Trophoblast cell (in vitro differentiated cells and primary cell): ENCODE data around the gene TSHZ2.

Experiments
- DNase-seq, 2 donors: peaks; one replicate each; pipeline ENCODE4 v3.0.0-alpha.2; 2016
- H2AFZ ChIP-seq: 2 replicates; pipeline ENCODE4 v1.6.1; 2013; ENCODE audit warnings: low read length, moderate library complexity, mild to moderate bottlenecking; ENCODE audit not compliant: insufficient read depth, poor library complexity
- H2AK5ac ChIP-seq: 2 replicates; pipeline ENCODE4 v1.6.1; 2013; ENCODE audit warnings: mild to moderate bottlenecking, low read length
- H2BK120ac ChIP-seq: 2 replicates; pipeline ENCODE4 v1.6.1; 2013; ENCODE audit warnings: low read length, mild to moderate bottlenecking, moderate library complexity; ENCODE audit not compliant: insufficient read depth, poor library complexity
- H2BK12ac ChIP-seq: 2 replicates; pipeline ENCODE4 v1.6.1; 2013; ENCODE audit warnings: mild to moderate bottlenecking, low read length, moderate library complexity
- H2BK5ac ChIP-seq: 2 replicates; pipeline ENCODE4 v1.6.1; 2013; ENCODE audit warnings: low read length, low read depth, moderate library complexity, mild to moderate bottlenecking; ENCODE audit not compliant: poor library complexity
- H3K14ac ChIP-seq: 2 replicates; pipeline ENCODE4 v1.6.1; 2013; ENCODE audit warnings: mild to moderate bottlenecking, low read length
- H3K18ac ChIP-seq: 2 replicates; pipeline ENCODE4 v1.6.1; 2013; ENCODE audit warnings: mild to moderate bottlenecking, low read length
- H3K23ac ChIP-seq: 2 replicates; pipeline ENCODE4 v1.6.1; 2013; ENCODE audit warnings: low read length
- H3K27ac ChIP-seq: 2 replicates; pipeline ENCODE4 v1.5.1; 2013; ENCODE audit warnings: low read depth, mild to moderate bottlenecking, inconsistent platforms, low read length, moderate library complexity
- H3K27me3 ChIP-seq: 2 replicates; pipeline ENCODE4 v1.6.1; 2013; ENCODE audit warnings: inconsistent platforms, mild to moderate bottlenecking, low read length, moderate library complexity; ENCODE audit not compliant: insufficient read depth
- H3K36me3 ChIP-seq, 2 experiments: 1 replicate in 1 of 2; 2 replicates in 1 of 2; pipeline ENCODE4 v1.6.1; 2013; ENCODE audit warnings: low read length in 2 of 2, mild to moderate bottlenecking in 2 of 2, moderate library complexity in 1 of 2; ENCODE audit not compliant: insufficient read depth in 2 of 2, control insufficient read depth in 1 of 2
- H3K4ac ChIP-seq: 2 replicates; pipeline ENCODE4 v1.6.1; 2013; ENCODE audit warnings: low read depth, mild to moderate bottlenecking, low read length, moderate library complexity
- H3K4me1 ChIP-seq, 2 experiments: 1 replicate in 1 of 2; 2 replicates in 1 of 2; pipeline ENCODE4 v1.6.1; 2013; ENCODE audit warnings: low read length in 2 of 2, mild to moderate bottlenecking in 2 of 2, moderate library complexity in 1 of 2; ENCODE audit not compliant: insufficient read depth in 2 of 2, control insufficient read depth in 1 of 2
- H3K4me2 ChIP-seq: 2 replicates; pipeline ENCODE4 v1.6.1; 2013; ENCODE audit warnings: inconsistent platforms, mild to moderate bottlenecking, low read length, moderate library complexity
- H3K4me3 ChIP-seq: 2 replicates; pipeline ENCODE4 v1.5.1; 2013; ENCODE audit warnings: mild to moderate bottlenecking, low read depth, low read length, inconsistent platforms
- H3K79me1 ChIP-seq: one replicate; pipeline ENCODE4 v1.6.1; 2013; ENCODE audit warnings: low read length
- H3K79me2 ChIP-seq: 2 replicates; pipeline ENCODE4 v1.6.1; 2013; ENCODE audit warnings: low read length, mild to moderate bottlenecking; ENCODE audit not compliant: control insufficient read depth, insufficient read depth, poor library complexity
- H3K9ac ChIP-seq: 2 replicates; pipeline ENCODE4 v1.6.1; 2013; ENCODE audit warnings: mild to moderate bottlenecking, low read length
- H3K9me3 ChIP-seq: 2 replicates; pipeline ENCODE4 v1.6.1; 2013; ENCODE audit warnings: low read depth, mild to moderate bottlenecking, control low read depth, inconsistent platforms, low read length; ENCODE audit not compliant: insufficient read depth
- H4K12ac ChIP-seq: 2 replicates; pipeline ENCODE4 v1.6.1; 2013; ENCODE audit warnings: low read depth, mild to moderate bottlenecking, low read length, moderate library complexity
- H4K8ac ChIP-seq: 2 replicates; pipeline ENCODE4 v1.6.1; 2013; ENCODE audit warnings: low read depth, mild to moderate bottlenecking, low read length, moderate library complexity
- H4K91ac ChIP-seq: one replicate; pipeline ENCODE4 v1.6.1; 2013; ENCODE audit warnings: low read depth, mild to moderate bottlenecking, low read length, moderate library complexity
- WGBS: extraction: QIAGEN DNeasy Blood & Tissue Kit; methylation state at CpG from one replicate; pipeline ENCODE4 v1.1.7; 2013; ENCODE audit warnings: missing lambda C conversion rate; ENCODE audit not compliant: insufficient read length, insufficient coverage; ENCODE audit errors: extremely low coverage; 5-methylcytosine and 5-hydroxymethylcytosine counted together

Gene TSHZ2

GRCh38 chr20:53202777-53203176 is 230.6 kb downstream of the TSHZ2 start:
- DNase-seq: no peak
- no peak overlapping the region for H4K8ac ChIP-seq
- no peak overlapping the region for H4K12ac ChIP-seq
- H3K79me1 ChIP-seq: no peaks in the 10 kb centered on the region
- no peak overlapping the region for H2AK5ac ChIP-seq
- H3K27me3 ChIP-seq: no peaks in the 10 kb centered on the region
- H2AFZ ChIP-seq: no peak overlapping the region
- no peak overlapping the region for H2BK120ac ChIP-seq
- H3K14ac ChIP-seq: no peak overlapping the region
- no peaks in the 10 kb centered on the region for H3K79me2 ChIP-seq
- H4K91ac ChIP-seq: no peak overlapping the region
- H3K4me1 ChIP-seq: no peaks in the 10 kb centered on the region
- H2BK12ac ChIP-seq: no peak overlapping the region
- no CpG with 5 or more reads among the region's 3 CpGs for WGBS
- H3K4ac ChIP-seq: no peak overlapping the region
- H3K36me3 ChIP-seq: no peaks in the 10 kb centered on the region
- H3K9me3 ChIP-seq: no peaks in the 10 kb centered on the region
- no peak overlapping the region for H3K23ac ChIP-seq
- H3K18ac ChIP-seq: no peak overlapping the region
- H3K27ac ChIP-seq: no peak overlapping the region
- no peak overlapping the region for H3K4me3 ChIP-seq
- H3K4me2 ChIP-seq: no peak overlapping the region
- H3K9ac ChIP-seq: no peak overlapping the region
- no peak overlapping the region for H2BK5ac ChIP-seq

DNA sequence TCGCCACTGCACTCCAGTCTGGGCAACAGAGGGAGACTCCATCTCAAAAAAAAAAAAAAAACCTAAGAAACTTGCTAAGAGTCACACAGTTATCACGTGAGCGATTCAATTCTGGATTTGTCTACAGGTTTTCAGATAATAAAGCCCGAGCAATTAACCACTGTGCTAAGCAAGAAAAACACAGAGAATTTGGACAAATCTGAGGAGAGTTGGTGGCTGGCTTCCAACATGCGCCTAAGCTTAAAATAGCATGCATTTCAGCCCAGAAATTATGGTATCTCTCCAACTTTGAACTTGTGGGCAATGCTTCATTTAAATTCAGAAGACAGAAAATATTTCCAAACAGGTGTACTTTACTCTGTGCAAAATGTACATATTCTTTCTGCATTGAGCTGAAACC is 232.9 kb downstream of the TSHZ2 start:
- Histone ChIP-seq H4K91ac (no peak overlapping the region), H3K4me3 (no peak overlapping the region), H3K36me3 (no peaks in the 10 kb centered on the region), H3K18ac (no peak overlapping the region), H3K4me2 (no peak overlapping the region), H3K14ac (no peak overlapping the region), H3K27ac (no peak overlapping the region), H4K12ac (no peak overlapping the region), H3K9me3 (no peaks in the 10 kb centered on the region), H2BK120ac (no peak overlapping the region), H4K8ac (no peak overlapping the region), H3K27me3 (no peaks in the 10 kb centered on the region), H3K79me2 (no peaks in the 10 kb centered on the region), H2AK5ac (no peak overlapping the region), H3K79me1 (no peaks in the 10 kb centered on the region), H3K23ac (no peak overlapping the region), H2AFZ (no peak overlapping the region), H2BK5ac (no peak overlapping the region), H3K4me1 (no peaks in the 10 kb centered on the region), H2BK12ac (no peak overlapping the region), H3K9ac (no peak overlapping the region), H3K4ac (no peak overlapping the region)
- WGBS: no CpG with 5 or more reads among the region's 5 CpGs
- DNase-seq: no peak

DNA sequence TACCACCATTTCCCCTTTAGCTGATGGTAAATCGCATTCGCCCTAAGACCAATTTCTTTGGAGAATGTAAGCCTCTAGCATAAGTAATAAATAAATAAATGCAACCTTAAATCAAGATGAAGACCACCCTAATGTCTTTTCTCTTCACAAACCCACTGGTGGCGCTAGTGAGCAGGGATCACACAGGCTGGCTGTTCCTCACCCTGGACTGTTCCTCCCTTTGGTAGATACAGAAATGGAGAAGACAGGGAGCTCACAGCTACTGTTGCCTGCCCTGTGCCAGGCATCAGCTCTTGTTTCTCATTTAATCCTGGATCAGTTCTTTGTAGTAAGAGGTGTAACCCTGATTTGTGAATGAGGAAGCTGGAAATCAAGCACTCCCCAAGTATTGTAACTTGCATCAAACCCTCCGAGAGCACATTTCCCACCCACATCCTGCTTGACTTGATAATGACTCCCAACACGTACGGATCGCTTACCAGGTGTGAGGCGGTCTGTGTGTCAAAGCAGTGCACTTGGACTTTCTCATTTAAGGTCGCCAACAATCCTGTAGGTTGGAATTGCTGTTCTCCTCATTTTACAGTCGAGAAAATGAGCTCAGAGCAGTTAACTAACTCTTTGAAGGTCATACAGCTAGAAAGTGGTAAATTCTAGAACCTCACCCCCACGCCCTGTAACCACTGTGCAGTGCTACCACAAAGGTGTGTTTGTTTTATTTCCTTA is 236.1 kb downstream of the TSHZ2 start:
- no peak overlapping the region for H2AFZ ChIP-seq
- no CpG with 5 or more reads among the region's 11 CpGs for WGBS
- H2BK12ac ChIP-seq: no peak overlapping the region
- H3K27ac ChIP-seq: no peak overlapping the region
- no peaks in the 10 kb centered on the region for H3K4me1 ChIP-seq
- H2BK5ac ChIP-seq: no peak overlapping the region
- no peak overlapping the region for H4K12ac ChIP-seq
- H3K4me3 ChIP-seq: no peak overlapping the region
- no peak overlapping the region for H4K91ac ChIP-seq
- no peaks in the 10 kb centered on the region for H3K36me3 ChIP-seq
- H2BK120ac ChIP-seq: no peak overlapping the region
- no peaks in the 10 kb centered on the region for H3K27me3 ChIP-seq
- DNase-seq: no peak
- H3K9me3 ChIP-seq: no peaks in the 10 kb centered on the region
- no peak overlapping the region for H3K23ac ChIP-seq
- no peak overlapping the region for H2AK5ac ChIP-seq
- no peaks in the 10 kb centered on the region for H3K79me1 ChIP-seq
- no peak overlapping the region for H3K4ac ChIP-seq
- no peaks in the 10 kb centered on the region for H3K79me2 ChIP-seq
- H4K8ac ChIP-seq: no peak overlapping the region
- H3K14ac ChIP-seq: no peak overlapping the region
- no peak overlapping the region for H3K4me2 ChIP-seq
- no peak overlapping the region for H3K18ac ChIP-seq
- no peak overlapping the region for H3K9ac ChIP-seq

- Histone ChIP-seq H4K12ac (no peak overlapping the region), H3K4ac (no peak overlapping the region), H3K14ac (no peak overlapping the region), H3K27ac (no peak overlapping the region), H2BK120ac (no peak overlapping the region), H3K4me3 (no peak overlapping the region), H3K4me1 (no peaks in the 10 kb centered on the region), H2BK5ac (no peak overlapping the region), H3K27me3 (no peaks in the 10 kb centered on the region), H3K4me2 (no peak overlapping the region), H2BK12ac (no peak overlapping the region), H3K23ac (no peak overlapping the region), H4K91ac (no peak overlapping the region), H3K9me3 (no peaks in the 10 kb centered on the region), H2AK5ac (no peak overlapping the region), H3K79me2 (no peaks in the 10 kb centered on the region), H3K9ac (no peak overlapping the region), H4K8ac (no peak overlapping the region), H3K18ac (no peak overlapping the region), H2AFZ (no peak overlapping the region), H3K79me1 (no peaks in the 10 kb centered on the region), H3K36me3 (no peaks in the 10 kb centered on the region)
- no CpG with 5 or more reads among the region's 13 CpGs for WGBS
- no peak for DNase-seq
Observed at GRCh38 chr20:53210041-53210440, 237.9 kb downstream of the TSHZ2 start.
